Naive thymus-derived CD4-positive, alpha-beta T cell (primary cell): ENCODE results near the gene WDR70. TPM values are rescaled to one million over a fixed set of nuclear protein-coding genes. Genes with fewer than 3 reads are reported as not detected.
"Not testable (repeated sequence)": the region's sequence is repeated elsewhere in the genome, so short reads cannot be mapped to it uniquely, and the experiment has no call there.

Experiments
- ATAC-seq: fragments of 150-1000 bp; cut with Tn5 transposase; 2 replicates; pipeline ENCODE4 v1.10.0; 2021; ENCODE audit warnings: mild to moderate bottlenecking, moderate library complexity
- CTCF ChIA-PET: fragments of 350-600 bp; sonication (Branson Sonifier 250); formaldehyde crosslinking; loops from one replicate; lab custom pipeline; 2021; ENCODE audit warnings: antibody characterized with exemption; lab: Charles Lee
- POLR2A ChIA-PET: fragments of 350-600 bp; sonication (Branson Sonifier 250); formaldehyde crosslinking; loops from one replicate; lab custom pipeline; 2021; ENCODE audit warnings: antibody characterized with exemption, inconsistent platforms; lab: Charles Lee
- DNase-seq, 9 donors: peaks; one replicate each; pipeline versions ENCODE4 v3.0.0 to v3.0.0-alpha.2; 2020 to 2022; ENCODE audit warnings: mixed read lengths in 1 of 9
- H3K27ac ChIP-seq: one replicate; pipeline ENCODE4 v1.7.0; 2013; ENCODE audit warnings: mild to moderate bottlenecking, low read depth, low read length, moderate library complexity
- H3K27me3 ChIP-seq, 2 donors: one replicate each; pipeline ENCODE4 v1.7.0; 2013; ENCODE audit warnings: low read length in 2 of 2, mild to moderate bottlenecking in 2 of 2, moderate library complexity in 2 of 2; ENCODE audit not compliant: control insufficient read depth in 2 of 2, insufficient read depth in 2 of 2
- H3K36me3 ChIP-seq, 3 experiments: 1 replicate in 2 of 3; 2 replicates in 1 of 3; pipeline ENCODE4 v1.7.0; 2013; ENCODE audit warnings: low read length in 3 of 3, mild to moderate bottlenecking in 3 of 3, moderate library complexity in 1 of 3; ENCODE audit not compliant: insufficient read depth in 3 of 3, control insufficient read depth in 2 of 3
- H3K4me1 ChIP-seq, 2 donors: one replicate each; pipeline ENCODE4 v1.7.0; 2013; ENCODE audit warnings: low read length in 2 of 2, mild to moderate bottlenecking in 2 of 2, moderate library complexity in 1 of 2; ENCODE audit not compliant: control insufficient read depth in 2 of 2, insufficient read depth in 2 of 2
- H3K4me3 ChIP-seq: 2 replicates; pipeline ENCODE4 v1.7.0; 2013; ENCODE audit warnings: mild to moderate bottlenecking, low read length
- H3K9me3 ChIP-seq, 3 experiments: 1 replicate in 2 of 3; 2 replicates in 1 of 3; pipeline ENCODE4 v1.7.0; 2013; ENCODE audit warnings: low read length in 3 of 3; ENCODE audit not compliant: control insufficient read depth in 2 of 3
- H3K27ac Mint-ChIP-seq, 9 donors: one replicate each; pipeline ENCODE4 v1.8.0; 2020 to 2022; ENCODE audit warnings: mixed read lengths in 9 of 9, mild to moderate bottlenecking in 8 of 9, moderate library complexity in 5 of 9, inconsistent platforms in 2 of 9
- H3K27me3 Mint-ChIP-seq, 5 donors: one replicate each; pipeline ENCODE4 v1.8.0; 2021 to 2022; ENCODE audit warnings: mixed read lengths in 5 of 5, mild to moderate bottlenecking in 1 of 5
- H3K36me3 Mint-ChIP-seq, 5 donors: one replicate each; pipeline ENCODE4 v1.8.0; 2020 to 2022; ENCODE audit warnings: mixed read lengths in 5 of 5, mild to moderate bottlenecking in 3 of 5, inconsistent platforms in 1 of 5
- H3K4me1 Mint-ChIP-seq, 7 donors: one replicate each; pipeline ENCODE4 v1.8.0; 2020 to 2022; ENCODE audit warnings: mixed read lengths in 7 of 7, mild to moderate bottlenecking in 3 of 7, inconsistent platforms in 1 of 7
- H3K4me3 Mint-ChIP-seq, 10 donors: one replicate each; pipeline ENCODE4 v1.8.0; 2020 to 2022; ENCODE audit warnings: mild to moderate bottlenecking in 10 of 10, mixed read lengths in 10 of 10, moderate library complexity in 6 of 10, inconsistent platforms in 2 of 10
- H3K9me3 Mint-ChIP-seq, 11 donors: one replicate each; pipeline ENCODE4 v1.8.0; 2020 to 2022; ENCODE audit warnings: mixed read lengths in 11 of 11, mild to moderate bottlenecking in 4 of 11, inconsistent platforms in 1 of 11, moderate library complexity in 1 of 11
- intact Hi-C, 2 donors: fragments of 100-400 bp; cut with micrococcal nuclease; formaldehyde crosslinking; loops; one replicate each; pipeline ENCODE4 v1.15.1; 2023
- polyA plus RNA-seq, 2 donors: library from polyadenylated mRNA; unstranded; fragments of 300-500 nt; fragmentation: Illumina TruSeq; gene quantifications; one replicate each; pipeline ENCODE4 v1.2.3, GENCODE V29; 2021
- total RNA-seq, 6 experiments: library from RNA in 5 of 6; stranded (reverse) in 5 of 6; gene quantifications; 1 replicate in 5 of 6; 2 replicates in 1 of 6; pipeline ENCODE4 v1.2.3 and lab custom pipeline; 2021 to 2026

The WDR70 gene
- total and polyA plus RNA-seq, 7 experiments from 2014 or later: 17.7 to 41.4 (median 38.8) TPM

- Histone ChIP-seq H3K27me3 (no peaks in the 10 kb centered on the region), H3K4me1 (no peaks in the 10 kb centered on the region), H3K36me3 (no peaks in the 10 kb centered on the region), H3K27ac (no peak overlapping the region), H3K9me3 (no peaks in the 10 kb centered on the region), H3K4me3 (no peak overlapping the region)
- intact Hi-C loops: no loop called here
- ChIA-PET POLR2A (no interaction called here), CTCF (no interaction called here)
- peaks cover 0 to 21% (median 10%) of the 10 kb centered on the region in 11 donors for H3K9me3 Mint-ChIP-seq
- H3K27ac Mint-ChIP-seq: no peak overlapping the region
- H3K4me1 Mint-ChIP-seq: peaks cover 0 to 22% (median 0%) of the 10 kb centered on the region in 7 donors
- DNase-seq (no peak), ATAC-seq (no peak)
- peaks cover 4 to 70% (median 56%) of the 10 kb centered on the region in 5 donors for H3K36me3 Mint-ChIP-seq
- no peaks in the 10 kb centered on the region for H3K27me3 Mint-ChIP-seq
- no peak overlapping the region for H3K4me3 Mint-ChIP-seq
Observed at GRCh38 chr5:37638897-37639296, 259.8 kb downstream of the WDR70 start.

GRCh38 chr5:37640088-37640487 is 261.0 kb downstream of the WDR70 start:
- no peak overlapping the region for H3K27ac Mint-ChIP-seq
- peaks cover 0 to 17% (median 0%) of the 10 kb centered on the region in 7 donors for H3K4me1 Mint-ChIP-seq
- H3K4me1 ChIP-seq: no peaks in the 10 kb centered on the region
- H3K4me3 ChIP-seq: no peak overlapping the region
- ATAC-seq (no peak), DNase-seq (no peak)
- H3K27me3 ChIP-seq: no peaks in the 10 kb centered on the region
- H3K36me3 Mint-ChIP-seq: peaks cover 3 to 72% (median 58%) of the 10 kb centered on the region in 5 donors
- CTCF ChIA-PET: no interaction called here
- H3K27me3 Mint-ChIP-seq: no peaks in the 10 kb centered on the region
- POLR2A ChIA-PET: no interaction called here
- H3K9me3 ChIP-seq: peaks cover 0 to under 1% (median 0%) of the 10 kb centered on the region in 3 experiments
- H3K36me3 ChIP-seq: no peaks in the 10 kb centered on the region
- peaks cover 3 to 32% (median 21%) of the 10 kb centered on the region in 11 donors for H3K9me3 Mint-ChIP-seq
- intact Hi-C loops: no loop called here
- H3K4me3 Mint-ChIP-seq: no peak overlapping the region
- no peak overlapping the region for H3K27ac ChIP-seq

DNA sequence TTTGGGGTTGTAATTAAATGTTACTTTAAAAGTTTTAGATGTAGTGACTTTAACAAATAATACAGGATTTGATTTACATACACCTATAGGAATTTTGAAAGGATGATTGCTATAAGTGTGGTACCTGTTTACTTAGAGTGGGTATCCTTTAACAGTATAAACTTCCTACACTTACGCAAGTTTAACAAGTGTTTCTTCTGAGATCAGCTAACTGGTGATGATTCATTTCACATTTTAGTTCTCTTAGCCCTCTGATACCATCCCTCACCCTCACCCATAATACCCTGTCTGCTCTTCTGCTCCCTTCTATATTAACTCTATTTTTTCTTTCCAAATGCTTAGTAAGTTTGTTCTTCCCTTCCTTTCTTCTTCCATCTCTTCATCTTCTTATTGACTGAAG is 262.8 kb downstream of the WDR70 start:
- Histone ChIP-seq H3K36me3 (no peaks in the 10 kb centered on the region), H3K27me3 (no peaks in the 10 kb centered on the region), H3K4me3 (no peak overlapping the region), H3K27ac (no peak overlapping the region), H3K4me1 (no peaks in the 10 kb centered on the region), H3K9me3 (peaks cover 0 to 6% (median 0%) of the 10 kb centered on the region in 3 experiments)
- Mint-ChIP-seq H3K27me3 (no peaks in the 10 kb centered on the region), H3K4me3 (no peak overlapping the region), H3K4me1 (peaks cover 0 to 10% (median 0%) of the 10 kb centered on the region in 7 donors), H3K36me3 (peaks cover 5 to 75% (median 59%) of the 10 kb centered on the region in 5 donors), H3K27ac (no peak overlapping the region), H3K9me3 (peaks cover 3 to 49% (median 28%) of the 10 kb centered on the region in 11 donors)
- intact Hi-C loops: no loop called here
- ATAC-seq: no peak
- ChIA-PET POLR2A (no interaction called here), CTCF (no interaction called here)
- no peak for DNase-seq

- no peak for ATAC-seq
- Histone ChIP-seq H3K36me3 (no peaks in the 10 kb centered on the region), H3K27me3 (no peaks in the 10 kb centered on the region), H3K27ac (no peak overlapping the region), H3K4me1 (no peaks in the 10 kb centered on the region), H3K4me3 (no peak overlapping the region), H3K9me3 (peaks cover 0 to 10% (median 0%) of the 10 kb centered on the region in 3 experiments)
- no peak overlapping the region for H3K27ac Mint-ChIP-seq
- no peaks in the 10 kb centered on the region for H3K27me3 Mint-ChIP-seq
- intact Hi-C loops: no loop called here
- peaks cover 11 to 88% (median 78%) of the 10 kb centered on the region in 5 donors for H3K36me3 Mint-ChIP-seq
- no peak for DNase-seq
- no peak overlapping the region for H3K4me3 Mint-ChIP-seq
- ChIA-PET POLR2A (no interaction called here), CTCF (no interaction called here)
- H3K9me3 Mint-ChIP-seq: peaks cover 3 to 68% (median 40%) of the 10 kb centered on the region in 11 donors
- peaks cover 0 to 9% (median 4%) of the 10 kb centered on the region in 7 donors for H3K4me1 Mint-ChIP-seq
Observed at GRCh38 chr5:37645707-37646106, 266.6 kb downstream of the WDR70 start.

DNA sequence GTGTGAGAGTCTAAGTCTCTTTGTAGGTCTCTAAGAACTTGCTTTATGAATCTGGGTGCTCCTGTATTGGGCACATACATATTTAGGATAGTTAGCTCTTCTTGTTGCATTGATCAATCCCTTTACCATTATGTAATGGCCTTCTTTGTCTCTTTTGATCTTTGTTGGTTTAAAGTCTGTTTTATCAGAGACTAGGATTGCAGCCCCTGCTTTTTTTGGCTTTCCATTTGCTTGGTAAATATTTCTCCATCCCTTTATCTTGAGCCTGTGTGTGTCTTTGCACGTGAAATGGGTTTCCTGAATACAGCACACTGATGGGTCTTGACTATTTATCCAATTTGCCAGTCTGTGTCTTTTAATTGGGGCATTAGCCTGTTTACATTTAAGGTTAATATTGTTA is 275.4 kb downstream of the WDR70 start:
- H3K4me3 Mint-ChIP-seq, H3K27me3 ChIP-seq, H3K27ac Mint-ChIP-seq, H3K36me3 ChIP-seq, POLR2A ChIA-PET, H3K4me3 ChIP-seq, intact Hi-C loops, H3K4me1 ChIP-seq, H3K27me3 Mint-ChIP-seq, ATAC-seq, CTCF ChIA-PET, H3K9me3 ChIP-seq, DNase-seq, H3K27ac ChIP-seq: not testable (repeated sequence)
- Mint-ChIP-seq H3K4me1 (peaks cover 0 to 20% (median 6%) of the 10 kb centered on the region in 7 donors), H3K36me3 (peaks cover 11 to 82% (median 57%) of the 10 kb centered on the region in 5 donors), H3K9me3 (peaks cover 2 to 57% (median 27%) of the 10 kb centered on the region in 11 donors)

- Histone ChIP-seq H3K9me3 (no peaks in the 10 kb centered on the region), H3K4me3 (no peak overlapping the region), H3K4me1 (no peaks in the 10 kb centered on the region), H3K27me3 (no peaks in the 10 kb centered on the region), H3K36me3 (no peaks in the 10 kb centered on the region), H3K27ac (no peak overlapping the region)
- peaks cover 2 to 37% (median 18%) of the 10 kb centered on the region in 11 donors for H3K9me3 Mint-ChIP-seq
- ChIA-PET CTCF (no interaction called here), POLR2A (no interaction called here)
- intact Hi-C loops: no loop called here
- DNase-seq (no peak), ATAC-seq (no peak)
- H3K4me3 Mint-ChIP-seq: peak overlapping the region in 1 of 10 donors; percentile 12
- H3K27me3 Mint-ChIP-seq: no peaks in the 10 kb centered on the region
- peaks cover 0 to 20% (median 10%) of the 10 kb centered on the region in 7 donors for H3K4me1 Mint-ChIP-seq
- H3K27ac Mint-ChIP-seq: no peak overlapping the region
- peaks cover 5 to 69% (median 46%) of the 10 kb centered on the region in 5 donors for H3K36me3 Mint-ChIP-seq
Observed at GRCh38 chr5:37657046-37657445, 277.9 kb downstream of the WDR70 start.

DNA sequence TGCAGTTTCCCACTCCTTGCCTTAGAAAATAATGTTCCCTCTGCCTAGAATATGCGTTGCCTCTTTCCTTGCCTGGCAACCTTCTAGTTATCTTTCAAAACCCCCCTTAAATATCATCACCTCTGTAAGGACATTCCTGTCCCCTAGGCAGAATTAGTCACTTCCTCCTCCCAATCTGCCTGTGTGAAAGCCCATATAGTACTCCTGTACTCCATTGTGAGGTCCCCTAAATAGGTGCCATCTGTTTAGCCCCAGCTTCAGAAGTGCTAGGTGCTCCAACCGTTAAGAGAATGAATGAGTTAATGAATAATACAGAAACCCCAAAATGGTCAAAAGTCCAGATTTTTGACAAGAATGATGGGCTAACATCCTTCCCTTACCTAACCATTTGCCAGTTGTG is 279.3 kb downstream of the WDR70 start:
- no peaks in the 10 kb centered on the region for H3K9me3 ChIP-seq
- CTCF ChIA-PET: no interaction called here
- peaks cover 3 to 61% (median 36%) of the 10 kb centered on the region in 5 donors for H3K36me3 Mint-ChIP-seq
- no peak for ATAC-seq
- peaks cover 0 to 23% (median 6%) of the 10 kb centered on the region in 7 donors for H3K4me1 Mint-ChIP-seq
- H3K9me3 Mint-ChIP-seq: peaks cover 0 to 23% (median 8%) of the 10 kb centered on the region in 11 donors
- no peak overlapping the region for H3K27ac ChIP-seq
- no peaks in the 10 kb centered on the region for H3K4me1 ChIP-seq
- POLR2A ChIA-PET: no interaction called here
- H3K27me3 ChIP-seq: no peaks in the 10 kb centered on the region
- no peaks in the 10 kb centered on the region for H3K27me3 Mint-ChIP-seq
- H3K36me3 ChIP-seq: no peaks in the 10 kb centered on the region
- no peak overlapping the region for H3K4me3 ChIP-seq
- no peak for DNase-seq
- no peak overlapping the region for H3K27ac Mint-ChIP-seq
- H3K4me3 Mint-ChIP-seq: no peak overlapping the region
- intact Hi-C loops: no loop called here
